GM15510 (cell line): ENCODE measurements around the gene SULT4A1.

ENCODE experiments used
- POLR2A ChIP-seq: IDR thresholded peaks from 3 replicates; pipeline ENCODE4 v1.6.1; 2011; ENCODE audit warnings: borderline replicate concordance; ENCODE audit not compliant: insufficient read length; ENCODE audit errors: extremely low read depth

The SULT4A1 gene

GRCh38 chr22:43841742-43842141, 20.6 kb downstream of the SULT4A1 start:
- TF ChIP-seq POLR2A, result no peak

- no peak for TF ChIP-seq POLR2A
Observed at GRCh38 chr22:43840851-43841250, 21.5 kb downstream of the SULT4A1 start.

GRCh38 chr22:43840431-43840830, 21.9 kb downstream of the SULT4A1 start:
- no peak for TF ChIP-seq POLR2A

- TF ChIP-seq POLR2A, result no peak
Observed at GRCh38 chr22:43839781-43840180, 22.5 kb downstream of the SULT4A1 start.

GRCh38 chr22:43838571-43839307, 23.6 kb downstream of the SULT4A1 start:
- TF ChIP-seq POLR2A, result no peak

- TF ChIP-seq POLR2A, result no peak
Observed at GRCh38 chr22:43838161-43838560, 24.2 kb downstream of the SULT4A1 start.

- no peak for TF ChIP-seq POLR2A
Observed at GRCh38 chr22:43837666-43838065, 24.6 kb downstream of the SULT4A1 start.

- TF ChIP-seq POLR2A, result no peak
Observed at GRCh38 chr22:43835736-43836135, 26.6 kb downstream of the SULT4A1 start.

GRCh38 chr22:43835166-43835565, 27.1 kb downstream of the SULT4A1 start:
- no peak for TF ChIP-seq POLR2A

GRCh38 chr22:43833286-43834240, 28.8 kb downstream of the SULT4A1 start:
- no peak for TF ChIP-seq POLR2A

- no peak for TF ChIP-seq POLR2A
Observed at GRCh38 chr22:43832393-43833265, 29.7 kb downstream of the SULT4A1 start.

GRCh38 chr22:43831561-43832392, 30.5 kb downstream of the SULT4A1 start:
- TF ChIP-seq POLR2A, result no peak

GRCh38 chr22:43830931-43831560, 31.3 kb downstream of the SULT4A1 start:
- TF ChIP-seq POLR2A, result no peak
